PC-9 (cell line): ENCODE data around the gene LRRC71. TPM values are rescaled to one million over a fixed set of nuclear protein-coding genes. Genes with fewer than 3 reads are reported as not detected.

Experiments
- BruUV-seq: library from RNA; stranded (reverse); fragments of 400-500 nt; replicated peaks from 2 replicates; lab custom pipeline; 2021; lab: Mats Ljungman, UMichigan
- CTCF ChIA-PET: fragments of 300-600 bp; sonication (Branson Sonifier 250); formaldehyde crosslinking; loops from one replicate; lab custom pipeline; 2022; ENCODE audit warnings: antibody characterized with exemption; lab: Charles Lee
- POLR2A ChIA-PET: fragments of 300-600 bp; sonication (Branson Sonifier 250); formaldehyde crosslinking; loops from one replicate; lab custom pipeline; 2022; ENCODE audit warnings: antibody characterized with exemption; ENCODE audit not compliant: unreplicated experiment; lab: Charles Lee
- DNase-seq, 2 experiments: peaks; one replicate each; pipeline versions ENCODE4 v3.0.0 to v3.0.0-alpha.2; 2015 to 2022; ENCODE audit warnings: mixed read lengths in 1 of 2
- H2AFZ ChIP-seq: fragments of 200-600 bp; sonication (generic); 2 replicates; pipeline ENCODE4 v1.8.1; 2017; ENCODE audit warnings: antibody characterized with exemption
- H3F3A ChIP-seq: fragments of 200-600 bp; sonication (generic); 2 replicates; pipeline ENCODE4 v1.8.1; 2017; ENCODE audit warnings: antibody characterized with exemption, mild to moderate bottlenecking, low read depth; ENCODE audit not compliant: insufficient read depth
- H3K27ac ChIP-seq: fragments of 200-600 bp; sonication (generic); 2 replicates; pipeline ENCODE4 v1.6.1; 2016; ENCODE audit warnings: mixed run types
- H3K27me3 ChIP-seq: fragments of 200-600 bp; sonication (generic); 2 replicates; pipeline ENCODE4 v1.6.1; 2016; ENCODE audit warnings: low read depth, mixed run types; ENCODE audit not compliant: insufficient read depth
- H3K36me3 ChIP-seq: fragments of 200-600 bp; sonication (generic); 2 replicates; pipeline ENCODE4 v1.6.1; 2016; ENCODE audit warnings: low read depth, mixed run types
- H3K4me1 ChIP-seq: fragments of 200-600 bp; sonication (generic); replicated peaks from 2 replicates; pipeline ENCODE4 v1.6.1; 2016; ENCODE audit warnings: mixed run types; ENCODE audit not compliant: insufficient read depth
- H3K4me2 ChIP-seq: fragments of 200-600 bp; sonication (generic); 2 replicates; pipeline ENCODE4 v1.6.1; 2017; ENCODE audit warnings: mixed run types
- H3K4me3 ChIP-seq: fragments of 200-600 bp; sonication (generic); 2 replicates; pipeline ENCODE4 v1.6.1; 2016; ENCODE audit warnings: mixed run types
- H3K79me2 ChIP-seq: fragments of 200-600 bp; sonication (generic); 2 replicates; pipeline ENCODE4 v1.6.1; 2017; ENCODE audit warnings: low read depth, mixed run types
- H3K9me2 ChIP-seq: fragments of 200-600 bp; sonication (generic); 2 replicates; pipeline ENCODE4 v1.8.1; 2017; ENCODE audit warnings: mild to moderate bottlenecking; ENCODE audit not compliant: insufficient read depth
- H3K9me3 ChIP-seq: fragments of 200-600 bp; sonication (generic); 2 replicates; pipeline ENCODE4 v1.8.1; 2016; ENCODE audit warnings: low read depth; ENCODE audit not compliant: insufficient read depth
- H4K20me1 ChIP-seq: fragments of 200-600 bp; sonication (generic); 2 replicates; pipeline ENCODE4 v1.8.1; 2017; ENCODE audit not compliant: insufficient read depth
- EZH2 ChIP-seq: fragments of 200-600 bp; sonication (generic); IDR thresholded peaks from 2 replicates; pipeline ENCODE4 v1.8.0; 2017; ENCODE audit warnings: antibody characterized with exemption, low read depth
- intact Hi-C: fragments of 100-400 bp; cut with micrococcal nuclease; formaldehyde crosslinking; loops from one replicate; pipeline ENCODE4 v1.10.0; 2022; ENCODE audit not compliant: unreplicated experiment
- total RNA-seq: library from RNA; stranded (reverse); gene quantifications from 2 replicates; pipeline ENCODE4 v1.2.3, GENCODE V29; 2021
- TF ChIP-seq, protein P1 (sequence below): fragments of 200-600 bp; sonication (generic); conservative IDR thresholded peaks from 2 replicates; pipeline ENCODE4 v1.6.1; 2017; ENCODE audit warnings: mixed run types, antibody characterized with exemption, mild to moderate bottlenecking, moderate library complexity

Gene LRRC71
- total RNA-seq, 1 experiment from 2014 or later: not detected

DNA sequence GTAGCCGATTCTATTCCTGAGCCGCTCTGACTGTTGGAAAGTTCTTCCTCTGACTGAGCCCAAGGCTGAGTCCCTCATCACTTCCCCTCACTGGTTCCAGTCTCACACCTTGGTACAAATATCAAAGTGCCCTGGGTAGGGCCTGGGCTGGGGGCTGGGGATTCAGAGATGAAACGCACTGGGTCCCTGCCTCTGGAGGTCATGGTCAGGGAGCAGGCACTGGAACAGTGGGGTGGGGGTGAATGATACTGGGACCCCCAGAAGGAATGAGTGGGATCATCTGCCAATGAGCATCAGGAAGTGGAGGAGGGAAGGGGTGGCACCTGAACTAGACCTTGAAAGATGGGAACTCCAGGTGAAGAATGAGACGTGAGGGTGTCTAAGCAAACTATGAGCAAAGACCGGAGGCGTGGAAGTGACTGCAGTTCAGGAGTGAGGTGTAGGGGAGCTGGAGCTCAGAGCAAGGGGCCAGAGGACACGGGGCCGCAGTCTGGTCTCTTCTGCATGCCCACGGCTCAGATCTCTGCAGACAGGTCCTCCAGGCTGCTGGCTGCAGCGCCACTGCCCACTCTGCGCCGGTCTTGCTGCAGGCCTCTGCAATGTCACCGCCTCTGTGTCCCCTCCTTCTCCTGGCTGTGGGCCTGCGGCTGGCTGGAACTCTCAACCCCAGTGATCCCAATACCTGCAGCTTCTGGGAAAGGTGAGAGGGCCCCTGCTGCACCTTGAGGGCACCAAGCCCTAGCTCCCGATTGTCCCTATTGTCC lies 16.9 kb upstream of the LRRC71 start:
- peaks cover 15% of the 10 kb centered on the region for H3K4me1 ChIP-seq
- CTCF ChIA-PET: no interaction called here

DNA sequence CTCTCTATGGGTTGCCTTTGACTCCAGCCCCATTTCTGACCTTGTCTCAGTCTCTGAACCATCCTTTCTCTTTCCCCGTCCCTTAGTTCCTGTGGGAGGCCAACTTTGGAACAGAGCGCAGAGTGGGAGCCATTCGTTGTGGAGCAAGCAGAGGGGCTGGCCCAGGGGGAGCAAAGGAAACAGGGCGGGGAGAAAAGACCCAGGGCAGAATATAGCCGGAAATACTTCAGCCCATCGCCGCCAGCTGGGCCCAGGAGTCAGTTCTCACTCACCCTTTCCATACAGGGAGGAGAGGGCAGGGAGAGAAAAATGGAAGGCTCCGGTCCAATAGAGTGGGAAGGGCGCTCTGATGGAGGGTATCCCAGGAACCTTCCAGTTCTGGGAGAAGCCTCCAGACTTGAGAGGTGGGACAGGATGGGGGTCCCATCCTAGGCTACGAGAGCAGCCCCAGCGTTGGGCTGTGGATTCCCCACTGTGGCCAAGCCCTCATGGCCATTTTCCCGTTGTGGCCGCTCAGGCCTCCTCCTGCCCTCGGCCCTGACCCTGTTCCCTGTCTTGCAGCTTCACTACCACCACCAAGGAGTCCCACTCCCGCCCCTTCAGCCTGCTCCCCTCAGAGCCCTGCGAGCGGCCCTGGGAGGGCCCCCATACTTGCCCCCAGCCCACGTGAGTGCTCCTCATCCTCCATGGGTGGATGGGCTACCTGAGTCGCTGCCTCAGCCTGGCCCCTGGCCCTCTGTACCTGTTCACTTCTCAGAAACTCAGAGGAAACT lies 16.1 kb upstream of the LRRC71 start:
- BruUV-seq: no TSS peak

More for the DNA sequence above, 16.9 kb upstream of the LRRC71 start:
- TF ChIP-seq, protein P1, sequence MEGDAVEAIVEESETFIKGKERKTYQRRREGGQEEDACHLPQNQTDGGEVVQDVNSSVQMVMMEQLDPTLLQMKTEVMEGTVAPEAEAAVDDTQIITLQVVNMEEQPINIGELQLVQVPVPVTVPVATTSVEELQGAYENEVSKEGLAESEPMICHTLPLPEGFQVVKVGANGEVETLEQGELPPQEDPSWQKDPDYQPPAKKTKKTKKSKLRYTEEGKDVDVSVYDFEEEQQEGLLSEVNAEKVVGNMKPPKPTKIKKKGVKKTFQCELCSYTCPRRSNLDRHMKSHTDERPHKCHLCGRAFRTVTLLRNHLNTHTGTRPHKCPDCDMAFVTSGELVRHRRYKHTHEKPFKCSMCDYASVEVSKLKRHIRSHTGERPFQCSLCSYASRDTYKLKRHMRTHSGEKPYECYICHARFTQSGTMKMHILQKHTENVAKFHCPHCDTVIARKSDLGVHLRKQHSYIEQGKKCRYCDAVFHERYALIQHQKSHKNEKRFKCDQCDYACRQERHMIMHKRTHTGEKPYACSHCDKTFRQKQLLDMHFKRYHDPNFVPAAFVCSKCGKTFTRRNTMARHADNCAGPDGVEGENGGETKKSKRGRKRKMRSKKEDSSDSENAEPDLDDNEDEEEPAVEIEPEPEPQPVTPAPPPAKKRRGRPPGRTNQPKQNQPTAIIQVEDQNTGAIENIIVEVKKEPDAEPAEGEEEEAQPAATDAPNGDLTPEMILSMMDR: no peak
- no peak for TF ChIP-seq EZH2
- H3K79me2 ChIP-seq: no peaks in the 10 kb centered on the region
- no peak overlapping the region for H3K4me2 ChIP-seq
- no peak overlapping the region for H3K27ac ChIP-seq
- no peaks in the 10 kb centered on the region for H3K36me3 ChIP-seq
- BruUV-seq: no TSS peak
- H2AFZ ChIP-seq: no peak overlapping the region
- DNase-seq: no peak
- H3K4me3 ChIP-seq: no peak overlapping the region
- POLR2A ChIA-PET: no interaction called here
- no peaks in the 10 kb centered on the region for H4K20me1 ChIP-seq
- intact Hi-C loops: no loop called here
- no peaks in the 10 kb centered on the region for H3K9me2 ChIP-seq
- no peaks in the 10 kb centered on the region for H3K9me3 ChIP-seq
- no peaks in the 10 kb centered on the region for H3K27me3 ChIP-seq
- no peaks in the 10 kb centered on the region for H3F3A ChIP-seq

DNA sequence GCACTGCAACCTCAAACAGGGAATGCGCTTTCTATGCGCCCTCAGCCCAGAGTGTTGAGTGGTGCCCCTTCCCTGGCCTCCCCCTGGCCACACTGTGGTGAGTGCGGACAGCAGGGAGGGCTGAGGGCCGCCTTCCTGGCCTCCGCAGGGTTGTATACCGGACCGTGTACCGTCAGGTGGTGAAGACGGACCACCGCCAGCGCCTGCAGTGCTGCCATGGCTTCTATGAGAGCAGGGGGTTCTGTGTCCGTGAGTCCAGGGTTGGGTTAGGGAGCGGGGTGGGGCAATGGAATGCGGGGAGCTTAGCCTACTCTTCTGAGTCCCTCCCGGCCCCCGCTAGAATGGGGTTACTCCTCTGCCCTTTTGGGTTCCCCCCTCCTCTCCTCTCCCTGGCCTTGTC lies 15.3 kb upstream of the LRRC71 start:
- no TSS peak for BruUV-seq

More for the DNA sequence above, 16.1 kb upstream of the LRRC71 start:
- no peak overlapping the region for H2AFZ ChIP-seq
- ChIA-PET POLR2A (no interaction called here), CTCF (no interaction called here)
- H4K20me1 ChIP-seq: no peaks in the 10 kb centered on the region
- no peaks in the 10 kb centered on the region for H3K9me2 ChIP-seq
- H3K4me2 ChIP-seq: no peak overlapping the region
- H3K4me3 ChIP-seq: no peak overlapping the region
- TF ChIP-seq EZH2: no peak
- TF ChIP-seq, protein P1: no peak
- no peak for DNase-seq
- 0 out of 2 replicates have a peak, but pooled peaks cover 10% of the 10 kb centered on the region for H3K4me1 ChIP-seq
- no peaks in the 10 kb centered on the region for H3K36me3 ChIP-seq
- no peak overlapping the region for H3K27ac ChIP-seq
- H3F3A ChIP-seq: no peaks in the 10 kb centered on the region
- no peaks in the 10 kb centered on the region for H3K79me2 ChIP-seq
- no peaks in the 10 kb centered on the region for H3K27me3 ChIP-seq
- no peaks in the 10 kb centered on the region for H3K9me3 ChIP-seq
- intact Hi-C loops: no loop called here

More for the DNA sequence above, 15.3 kb upstream of the LRRC71 start:
- TF ChIP-seq, protein P1: no peak
- TF ChIP-seq EZH2: no peak
- 0 out of 2 replicates have a peak, but pooled peaks cover 10% of the 10 kb centered on the region for H3K4me1 ChIP-seq
- H2AFZ ChIP-seq: no peak overlapping the region
- no peak overlapping the region for H3K4me3 ChIP-seq
- no peaks in the 10 kb centered on the region for H3K79me2 ChIP-seq
- H4K20me1 ChIP-seq: no peaks in the 10 kb centered on the region
- intact Hi-C loops: no loop called here
- POLR2A ChIA-PET: no interaction called here
- no peak overlapping the region for H3K27ac ChIP-seq
- no peak overlapping the region for H3K4me2 ChIP-seq
- CTCF ChIA-PET: no interaction called here
- no peak for DNase-seq
- no peaks in the 10 kb centered on the region for H3K9me2 ChIP-seq
- no peaks in the 10 kb centered on the region for H3K36me3 ChIP-seq
- H3F3A ChIP-seq: no peaks in the 10 kb centered on the region
- no peaks in the 10 kb centered on the region for H3K9me3 ChIP-seq
- H3K27me3 ChIP-seq: no peaks in the 10 kb centered on the region
